K562 (cell line): ENCODE data around the gene ZNF442. TPM values are rescaled to one million over a fixed set of nuclear protein-coding genes. Genes with fewer than 3 reads are reported as not detected.

Source experiments
- ATAC-seq: fragments of 200-7000 bp; cut with Tn5 transposase; 3 replicates; pipeline ENCODE4 v1.9.1; 2020; ENCODE audit warnings: moderate library complexity
- BruUV-seq: library from RNA; stranded (reverse); fragments of 400-500 nt; replicated peaks from 2 replicates; lab custom pipeline; 2021; lab: Mats Ljungman, UMichigan
- CTCF ChIA-PET: fragments of 300-600 bp; formaldehyde crosslinking; extraction: SDS; loops from one replicate; lab custom pipeline; 2021; ENCODE audit warnings: low intra/inter-chr PET ratio; lab: Yijun Ruan, JAX
- POLR2A ChIA-PET: fragments of 300-600, 350-650 bp; sonication (Branson Sonifier 250); formaldehyde crosslinking; extraction: SDS; loops from one replicate; lab custom pipeline; 2021; ENCODE audit warnings: antibody characterized with exemption, inconsistent platforms; lab: Yijun Ruan, JAX
- DNase-seq, 4 experiments: peaks; one replicate each; pipeline versions ENCODE4 v3.0.0 to v3.0.0-alpha.2; 2011 to 2018; ENCODE audit warnings: low spot score in 3 of 4, mixed read lengths in 3 of 4; ENCODE audit errors: extremely low read depth in 1 of 4
- FAIRE-seq: peaks from 2 replicates; lab custom pipeline; 2011; peaks lifted over from hg19 to GRCh38; lab: Jason Lieb, UNC
- H2AFZ ChIP-seq: 2 replicates; pipeline ENCODE4 v1.6.0; 2011; ENCODE audit warnings: low read depth, low read length, control low read depth, inconsistent platforms
- H3K27ac ChIP-seq: fragments of 200-600 bp; 3 replicates; pipeline ENCODE4 v1.8.0; 2011; ENCODE audit warnings: low read depth, mild to moderate bottlenecking, control low read depth, inconsistent platforms, low read length, moderate library complexity, mixed read lengths; ENCODE audit errors: extremely low read depth
- H3K27me3 ChIP-seq, 2 experiments: fragments of 300-600 bp in 1 of 2; 2 replicates in 1 of 2; 3 replicates in 1 of 2; pipeline versions ENCODE4 v1.6.0 to v1.8.0; 2011; ENCODE audit warnings: inconsistent platforms in 2 of 2, low read length in 2 of 2, mild to moderate bottlenecking in 1 of 2, mixed read lengths in 1 of 2, moderate library complexity in 1 of 2; ENCODE audit not compliant: control insufficient read depth in 2 of 2, insufficient read depth in 2 of 2
- H3K36me3 ChIP-seq: fragments of 300-600 bp; 3 replicates; pipeline ENCODE4 v1.8.0; 2011; ENCODE audit warnings: mild to moderate bottlenecking, low read length, inconsistent platforms; ENCODE audit not compliant: control insufficient read depth, insufficient read depth
- H3K4me1 ChIP-seq, 2 experiments: fragments of 200-600 bp in 1 of 2; replicated peaks in 1 of 2; 2 replicates in 1 of 2; 3 replicates in 1 of 2; pipeline versions ENCODE4 v1.5.1 to v1.8.0; 2011; ENCODE audit warnings: inconsistent platforms in 2 of 2, low read length in 2 of 2, mild to moderate bottlenecking in 1 of 2, mixed read lengths in 1 of 2, moderate library complexity in 1 of 2; ENCODE audit not compliant: control insufficient read depth in 2 of 2, insufficient read depth in 2 of 2
- H3K4me2 ChIP-seq: 2 replicates; pipeline ENCODE4 v1.6.1; 2011; ENCODE audit warnings: low read length, control low read depth, inconsistent platforms, mixed read lengths; ENCODE audit not compliant: insufficient read depth
- H3K4me3 ChIP-seq: fragments of 200-600 bp; sonication (generic), shearing (Covaris generic); 2 replicates; pipeline ENCODE4 v1.5.1; 2016; ENCODE audit warnings: control low read depth, inconsistent platforms
- H3K79me2 ChIP-seq: fragments of 200-600 bp; 3 replicates; pipeline ENCODE4 v1.8.0; 2011; ENCODE audit warnings: low read length, inconsistent platforms; ENCODE audit not compliant: control insufficient read depth, insufficient read depth
- H3K9ac ChIP-seq, 2 experiments: 2 replicates each; pipeline versions ENCODE4 v1.6.0 to v1.6.1; 2011; ENCODE audit warnings: low read depth in 2 of 2, low read length in 2 of 2, control low read depth in 1 of 2, inconsistent platforms in 1 of 2, mild to moderate bottlenecking in 1 of 2, mixed read lengths in 1 of 2; ENCODE audit not compliant: insufficient read depth in 1 of 2
- H3K9me1 ChIP-seq: one replicate; pipeline ENCODE4 v1.6.0; 2011; ENCODE audit warnings: inconsistent platforms, mild to moderate bottlenecking, low read length, moderate library complexity; ENCODE audit not compliant: control insufficient read depth, insufficient read depth
- H3K9me3 ChIP-seq: replicated peaks from 2 replicates; pipeline ENCODE4 v1.5.1; 2011; ENCODE audit warnings: low read depth, low read length, inconsistent platforms; ENCODE audit not compliant: control insufficient read depth, insufficient read depth
- H4K20me1 ChIP-seq: replicated peaks from 2 replicates; pipeline ENCODE4 v1.6.1; 2011; ENCODE audit warnings: low read length, inconsistent platforms, mixed read lengths; ENCODE audit not compliant: control insufficient read depth, insufficient read depth
- ARID1B ChIP-seq: fragments of 450-650 bp; IDR thresholded peaks from 2 replicates; pipeline ENCODE4 v1.6.1; 2016; ENCODE audit warnings: antibody characterized with exemption, mild to moderate bottlenecking, inconsistent platforms
- DPF2 ChIP-seq: fragments of 450-650 bp; IDR thresholded peaks from 2 replicates; pipeline ENCODE4 v1.6.1; 2016
- E2F3 ChIP-seq: fragments of 250-450 bp; sonication (Bioruptor Pico); IDR thresholded peaks from 2 replicates; pipeline ENCODE4 v1.4.0; 2020; ENCODE audit warnings: mild to moderate bottlenecking
- ESRRA ChIP-seq: fragments of 450-650 bp; IDR thresholded peaks from 2 replicates; pipeline ENCODE4 v1.6.1; 2014; ENCODE audit warnings: low read depth, mild to moderate bottlenecking, moderate library complexity, borderline replicate concordance
- KLF6 ChIP-seq: fragments of 250-450 bp; sonication (Bioruptor Pico); IDR thresholded peaks from 2 replicates; pipeline ENCODE4 v1.4.0; 2020; ENCODE audit warnings: mild to moderate bottlenecking, moderate library complexity, borderline replicate concordance
- MEF2D ChIP-seq: conservative IDR thresholded peaks from 2 replicates; pipeline ENCODE4 v1.6.1; 2016; ENCODE audit warnings: low read depth, missing genetic modification characterization, missing compliant biosample characterization
- RCOR1 ChIP-seq, 2 experiments: IDR thresholded peaks; 2 replicates each; pipeline ENCODE4 v1.6.1; 2012; ENCODE audit warnings: low read depth in 2 of 2, low read length in 2 of 2, borderline replicate concordance in 1 of 2, improper control_type of control experiment in 1 of 2
- SMARCA4 ChIP-seq: fragments of 450-650 bp; IDR thresholded peaks from 2 replicates; pipeline ENCODE4 v1.6.1; 2016
- SMARCC2 ChIP-seq: fragments of 450-650 bp; IDR thresholded peaks from 2 replicates; pipeline ENCODE4 v1.6.1; 2017; ENCODE audit warnings: antibody characterized with exemption, moderate library complexity, mild to moderate bottlenecking, low read depth
- TEAD4 ChIP-seq, 2 experiments: sonication (generic) in 1 of 2; formaldehyde crosslinking in 1 of 2; IDR thresholded peaks; 2 replicates each; pipeline versions ENCODE4 v1.6.1 to v1.8.0; 2012 to 2022; ENCODE audit warnings: borderline replicate concordance in 1 of 2, inconsistent platforms in 1 of 2, low read length in 1 of 2, mild to moderate bottlenecking in 1 of 2, missing genetic modification reagents in 1 of 2
- TRIM24 ChIP-seq, 2 experiments: fragments of 450-650 bp; IDR thresholded peaks; 2 replicates each; pipeline ENCODE4 v1.6.1; 2016
- WGBS: fragments of 100-300 bp; shearing (Covaris generic); methylation state at CpG from one replicate; pipeline ENCODE4 v1.1.6; 2016; ENCODE audit warnings: low coverage, mixed read lengths; ENCODE audit not compliant: insufficient coverage; ENCODE audit errors: missing lambda C conversion rate; 5-methylcytosine and 5-hydroxymethylcytosine counted together
- in situ Hi-C: fragments of 300-500 bp; cut with MboI; formaldehyde crosslinking; loops from 4 replicates; pipeline ENCODE4 v1.15.0; 2018; ENCODE audit warnings: inconsistent platforms, mixed read lengths
- intact Hi-C: fragments of 100-400 bp; cut with micrococcal nuclease; formaldehyde crosslinking; loops from 2 replicates; pipeline ENCODE4 v1.14.2; 2022
- polyA plus RNA-seq, 8 experiments: library from polyadenylated mRNA; depleted of rRNA in 4 of 8; stranded (reverse) in 5 of 8; unstranded in 3 of 8; fragments of >200 nt; fragmentation: Nextera tagmentation in 2 of 8; fragmentation: Illumina TruSeq in 1 of 8; extraction: Ambion mirVana in 2 of 8; extraction: Trizol in 1 of 8; gene quantifications; 2 replicates each; pipeline versions ENCODE4 v1.2.1 to v1.2.3, GENCODE V29; 2011 to 2014; ENCODE audit warnings: inconsistent platforms in 1 of 8, missing spikeins in 1 of 8
- total RNA-seq, 7 experiments: library from RNA; depleted of rRNA in 6 of 7; stranded (reverse); fragments of >200 nt in 6 of 7; fragmentation: Illumina TruSeq in 2 of 7; extraction: Trizol in 2 of 7; gene quantifications; 2 replicates each; pipeline versions ENCODE4 v1.2.1 to v1.2.3, GENCODE V29; 2011 to 2021; ENCODE audit warnings: low replicate concordance in 1 of 7
- TF ChIP-seq, protein P1 (sequence below): fragments of 450-650 bp; conservative IDR thresholded peaks from 2 replicates; pipeline ENCODE4 v1.6.1; 2016; ENCODE audit warnings: missing genetic modification characterization, low read depth, mild to moderate bottlenecking, control low read depth, missing compliant biosample characterization
- TF ChIP-seq, protein P2 (sequence below): sonication (generic); formaldehyde crosslinking; IDR thresholded peaks from 2 replicates; pipeline ENCODE4 v1.8.0; 2023; ENCODE audit warnings: mild to moderate bottlenecking, missing genetic modification reagents
- TF ChIP-seq, protein P3 (sequence below): fragments of 450-650 bp; IDR thresholded peaks from 2 replicates; pipeline ENCODE4 v1.6.1; 2016

Gene ZNF442
- total and polyA plus RNA-seq, 9 of the 15 experiments (the other 6 are each of a cell fraction or from before 2014, with no cell fraction given) = 1.7 to 7.0 (median 4.1) TPM

DNA sequence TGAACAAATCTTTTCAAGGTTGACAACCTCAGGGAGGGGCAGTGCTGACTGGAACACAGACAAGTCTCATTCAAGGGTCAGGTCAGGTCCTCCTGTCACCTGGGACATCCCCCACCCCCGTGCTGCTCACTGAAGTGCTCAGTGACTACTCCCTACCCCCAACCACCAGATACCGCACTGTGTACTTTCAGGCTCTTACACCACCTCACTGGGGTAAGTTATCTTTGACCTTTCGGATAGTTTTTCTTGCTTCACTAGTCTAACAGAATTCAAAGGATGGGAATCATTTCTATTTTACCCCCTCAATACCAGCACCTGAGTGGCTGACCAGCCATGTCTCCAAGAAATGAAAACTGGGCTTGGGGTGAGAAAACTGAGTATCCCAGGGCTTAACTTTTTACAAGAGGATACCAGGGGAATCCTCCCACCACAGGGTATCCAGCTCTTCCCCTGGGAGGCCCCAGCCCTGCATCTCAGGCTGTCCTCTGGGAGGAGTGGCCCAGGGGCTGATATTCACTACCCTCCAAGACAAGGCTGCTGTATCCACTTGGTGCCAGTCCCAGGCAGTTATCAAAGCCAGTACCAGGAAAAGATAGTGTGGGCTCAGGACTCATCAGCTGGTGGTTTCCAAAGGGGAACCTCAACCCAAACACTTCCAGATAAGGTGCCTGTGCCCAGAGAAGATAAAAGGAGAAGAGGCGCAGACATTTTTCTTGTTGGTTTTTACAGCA lies 34.1 kb downstream of the ZNF442 start:
- ATAC-seq (peak; percentile 74), FAIRE-seq (peak; percentile 15), DNase-seq (peak in 1 of 4 experiments; percentile 19)
- BruUV-seq = no TSS peak
- Histone ChIP-seq H3K9ac (no peak overlapping the region), H4K20me1 (no peaks in the 10 kb centered on the region), H3K4me3 (no peak overlapping the region), H3K9me3 (no peaks in the 10 kb centered on the region), H3K9me1 (no peaks in the 10 kb centered on the region), H3K4me1 (peaks cover 12 to 16% of the 10 kb centered on the region in 2 experiments), H3K36me3 (no peaks in the 10 kb centered on the region), H3K27me3 (no peaks in the 10 kb centered on the region; a peak in 1 of 5 replicates), H3K79me2 (no peaks in the 10 kb centered on the region), H3K4me2 (peak overlapping the region; percentile 22; the same call in 1 of the 2 replicates), H2AFZ (no peak overlapping the region), H3K27ac (no peak overlapping the region)
- ChIA-PET CTCF (no interaction called here), POLR2A (interaction anchor here (0.6 kb wide), 1 partner anchor 141 kb away, joined by 3 read pairs; no protein-coding TSS in a partner anchor)
- in situ Hi-C loops (no loop called here), intact Hi-C loops (no loop called here)
- WGBS = 1% methylated on average over 4 of the region's 4 CpGs
- TF ChIP-seq, protein P1, sequence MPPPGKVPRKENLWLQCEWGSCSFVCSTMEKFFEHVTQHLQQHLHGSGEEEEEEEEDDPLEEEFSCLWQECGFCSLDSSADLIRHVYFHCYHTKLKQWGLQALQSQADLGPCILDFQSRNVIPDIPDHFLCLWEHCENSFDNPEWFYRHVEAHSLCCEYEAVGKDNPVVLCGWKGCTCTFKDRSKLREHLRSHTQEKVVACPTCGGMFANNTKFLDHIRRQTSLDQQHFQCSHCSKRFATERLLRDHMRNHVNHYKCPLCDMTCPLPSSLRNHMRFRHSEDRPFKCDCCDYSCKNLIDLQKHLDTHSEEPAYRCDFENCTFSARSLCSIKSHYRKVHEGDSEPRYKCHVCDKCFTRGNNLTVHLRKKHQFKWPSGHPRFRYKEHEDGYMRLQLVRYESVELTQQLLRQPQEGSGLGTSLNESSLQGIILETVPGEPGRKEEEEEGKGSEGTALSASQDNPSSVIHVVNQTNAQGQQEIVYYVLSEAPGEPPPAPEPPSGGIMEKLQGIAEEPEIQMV (tag) = no peak
- TF ChIP-seq SMARCA4 (0 out of 2 replicates have a peak, but pooled peaks have one; percentile 29), DPF2 (no peak), MEF2D (tag) (no peak), KLF6 (no peak), SMARCC2 (no peak), TRIM24 (IDR thresholded peaks at IDR 0.05) (peak in 1 of 2 experiments; percentile 23; a peak in 1 of 4 replicates), RCOR1 (IDR thresholded peaks at IDR 0.05; ENCODE audit: borderline replicate concordance in 1 of 2, low read depth in 2 of 2, low read length in 2 of 2) (peak in 1 of 2 experiments; percentile 44; a peak in 1 of 4 replicates), E2F3 (CRISPR knock-in tag) (no peak), ESRRA (peak; percentile 50; the same call in 1 of the 2 replicates), TEAD4 (IDR thresholded peaks at IDR 0.05; ENCODE audit: low read length) (peak; percentile 70; the same call in 1 of the 2 replicates), TEAD4 (CRISPR knock-in tag; IDR thresholded peaks at IDR 0.05; ENCODE audit: borderline replicate concordance) (no peak), ARID1B (peak; percentile 59)
- TF ChIP-seq, protein P2, sequence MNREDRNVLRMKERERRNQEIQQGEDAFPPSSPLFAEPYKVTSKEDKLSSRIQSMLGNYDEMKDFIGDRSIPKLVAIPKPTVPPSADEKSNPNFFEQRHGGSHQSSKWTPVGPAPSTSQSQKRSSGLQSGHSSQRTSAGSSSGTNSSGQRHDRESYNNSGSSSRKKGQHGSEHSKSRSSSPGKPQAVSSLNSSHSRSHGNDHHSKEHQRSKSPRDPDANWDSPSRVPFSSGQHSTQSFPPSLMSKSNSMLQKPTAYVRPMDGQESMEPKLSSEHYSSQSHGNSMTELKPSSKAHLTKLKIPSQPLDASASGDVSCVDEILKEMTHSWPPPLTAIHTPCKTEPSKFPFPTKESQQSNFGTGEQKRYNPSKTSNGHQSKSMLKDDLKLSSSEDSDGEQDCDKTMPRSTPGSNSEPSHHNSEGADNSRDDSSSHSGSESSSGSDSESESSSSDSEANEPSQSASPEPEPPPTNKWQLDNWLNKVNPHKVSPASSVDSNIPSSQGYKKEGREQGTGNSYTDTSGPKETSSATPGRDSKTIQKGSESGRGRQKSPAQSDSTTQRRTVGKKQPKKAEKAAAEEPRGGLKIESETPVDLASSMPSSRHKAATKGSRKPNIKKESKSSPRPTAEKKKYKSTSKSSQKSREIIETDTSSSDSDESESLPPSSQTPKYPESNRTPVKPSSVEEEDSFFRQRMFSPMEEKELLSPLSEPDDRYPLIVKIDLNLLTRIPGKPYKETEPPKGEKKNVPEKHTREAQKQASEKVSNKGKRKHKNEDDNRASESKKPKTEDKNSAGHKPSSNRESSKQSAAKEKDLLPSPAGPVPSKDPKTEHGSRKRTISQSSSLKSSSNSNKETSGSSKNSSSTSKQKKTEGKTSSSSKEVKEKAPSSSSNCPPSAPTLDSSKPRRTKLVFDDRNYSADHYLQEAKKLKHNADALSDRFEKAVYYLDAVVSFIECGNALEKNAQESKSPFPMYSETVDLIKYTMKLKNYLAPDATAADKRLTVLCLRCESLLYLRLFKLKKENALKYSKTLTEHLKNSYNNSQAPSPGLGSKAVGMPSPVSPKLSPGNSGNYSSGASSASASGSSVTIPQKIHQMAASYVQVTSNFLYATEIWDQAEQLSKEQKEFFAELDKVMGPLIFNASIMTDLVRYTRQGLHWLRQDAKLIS (CRISPR knock-in tag) = no peak
- TF ChIP-seq, protein P3, sequence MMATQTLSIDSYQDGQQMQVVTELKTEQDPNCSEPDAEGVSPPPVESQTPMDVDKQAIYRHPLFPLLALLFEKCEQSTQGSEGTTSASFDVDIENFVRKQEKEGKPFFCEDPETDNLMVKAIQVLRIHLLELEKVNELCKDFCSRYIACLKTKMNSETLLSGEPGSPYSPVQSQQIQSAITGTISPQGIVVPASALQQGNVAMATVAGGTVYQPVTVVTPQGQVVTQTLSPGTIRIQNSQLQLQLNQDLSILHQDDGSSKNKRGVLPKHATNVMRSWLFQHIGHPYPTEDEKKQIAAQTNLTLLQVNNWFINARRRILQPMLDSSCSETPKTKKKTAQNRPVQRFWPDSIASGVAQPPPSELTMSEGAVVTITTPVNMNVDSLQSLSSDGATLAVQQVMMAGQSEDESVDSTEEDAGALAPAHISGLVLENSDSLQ = 0 out of 2 replicates have a peak, but pooled peaks have one; percentile 19
